Measurements from ENCODE around the gene MICAL3.
A peak's percentile ranks its signal among the peaks of the same experiment; 100 is the strongest.

MICAL3 gene

DNA sequence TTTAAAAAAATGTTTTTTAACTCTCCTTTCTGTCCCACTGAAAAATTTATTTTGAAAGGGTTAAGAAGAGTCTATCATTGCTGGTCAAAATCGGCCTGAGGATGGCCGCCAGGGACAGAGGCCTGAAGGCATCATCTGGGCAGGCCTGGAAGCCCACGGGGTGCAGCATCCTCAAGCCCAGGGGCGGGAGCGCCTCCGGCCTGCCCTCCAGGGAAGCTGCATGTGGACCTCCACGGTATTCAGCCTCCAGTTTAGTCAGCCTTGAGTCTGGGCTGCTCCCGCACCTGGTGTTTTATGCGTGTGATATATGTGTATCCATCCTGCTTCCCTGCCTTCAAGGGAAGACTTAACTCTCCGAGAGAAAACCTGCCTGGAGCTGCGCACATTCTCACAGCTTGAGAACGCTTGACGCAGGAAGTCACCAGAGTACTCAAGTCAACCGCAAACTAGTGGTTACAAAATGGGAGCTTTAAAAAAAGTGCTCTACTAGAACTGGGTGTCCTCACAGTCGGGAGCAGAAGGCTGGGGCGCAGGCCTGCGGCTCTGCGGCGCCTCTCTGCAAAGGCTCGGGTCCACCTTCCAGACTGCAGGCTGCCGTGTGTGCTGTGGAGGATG, 236.5 kb downstream of the MICAL3 start:
- no peak for DNase-seq

DNA sequence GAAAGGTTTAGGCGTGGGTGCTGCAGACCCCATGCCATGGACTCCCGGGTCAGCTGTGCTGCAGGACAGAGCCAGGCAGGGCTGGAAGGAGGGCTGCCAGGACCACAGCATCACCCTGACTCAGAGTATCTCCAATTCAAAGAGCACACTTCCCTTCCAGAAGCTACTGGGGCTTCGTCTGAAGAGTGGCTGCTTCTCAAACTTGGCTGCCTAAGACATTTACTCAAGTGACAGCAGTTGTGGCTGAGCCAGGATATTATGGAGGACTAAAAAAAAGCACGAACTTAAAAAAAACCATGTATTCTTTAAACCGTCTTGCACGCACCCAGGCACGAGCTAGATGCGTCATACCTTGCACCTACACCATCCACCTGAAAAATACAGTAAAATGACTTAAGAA, 237.1 kb downstream of the MICAL3 start:
- DNase-seq = no peak

DNA sequence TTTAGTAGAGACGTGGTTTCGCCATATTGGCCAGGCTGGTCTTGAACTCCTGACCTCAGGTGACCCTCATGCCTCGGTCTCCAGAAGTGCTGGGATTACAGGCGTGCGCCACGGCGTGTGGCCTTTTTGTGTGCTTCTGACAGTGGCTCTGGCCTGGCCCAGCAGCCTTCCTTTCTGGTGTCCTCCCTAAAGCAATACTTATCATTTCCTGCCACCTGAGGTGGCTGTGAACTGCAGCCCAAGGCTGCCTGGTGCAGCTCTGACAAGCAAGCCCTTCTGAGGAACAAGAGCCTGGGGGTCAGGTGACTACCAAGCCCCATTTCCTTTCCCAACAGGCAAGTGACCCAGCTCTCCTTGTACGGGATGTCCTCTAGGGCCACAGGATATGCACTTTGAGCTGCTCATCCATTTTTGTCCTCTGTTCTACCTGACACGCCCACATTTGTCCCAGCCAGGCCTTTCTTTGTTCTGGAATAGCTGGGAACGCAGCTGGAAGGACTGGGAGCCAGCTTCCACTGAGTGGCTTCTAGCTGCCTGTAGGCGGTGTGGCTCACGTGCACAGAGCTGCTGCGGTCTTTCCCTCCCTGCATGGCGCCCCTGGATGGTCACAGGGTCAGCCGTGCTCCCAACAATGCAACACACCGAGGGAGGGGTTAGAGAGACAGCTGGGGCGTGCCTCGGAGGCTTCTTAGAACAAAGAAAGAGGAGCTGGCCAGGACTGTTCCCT, 237.8 kb downstream of the MICAL3 start:
- peak; percentile 60 for DNase-seq

DNA sequence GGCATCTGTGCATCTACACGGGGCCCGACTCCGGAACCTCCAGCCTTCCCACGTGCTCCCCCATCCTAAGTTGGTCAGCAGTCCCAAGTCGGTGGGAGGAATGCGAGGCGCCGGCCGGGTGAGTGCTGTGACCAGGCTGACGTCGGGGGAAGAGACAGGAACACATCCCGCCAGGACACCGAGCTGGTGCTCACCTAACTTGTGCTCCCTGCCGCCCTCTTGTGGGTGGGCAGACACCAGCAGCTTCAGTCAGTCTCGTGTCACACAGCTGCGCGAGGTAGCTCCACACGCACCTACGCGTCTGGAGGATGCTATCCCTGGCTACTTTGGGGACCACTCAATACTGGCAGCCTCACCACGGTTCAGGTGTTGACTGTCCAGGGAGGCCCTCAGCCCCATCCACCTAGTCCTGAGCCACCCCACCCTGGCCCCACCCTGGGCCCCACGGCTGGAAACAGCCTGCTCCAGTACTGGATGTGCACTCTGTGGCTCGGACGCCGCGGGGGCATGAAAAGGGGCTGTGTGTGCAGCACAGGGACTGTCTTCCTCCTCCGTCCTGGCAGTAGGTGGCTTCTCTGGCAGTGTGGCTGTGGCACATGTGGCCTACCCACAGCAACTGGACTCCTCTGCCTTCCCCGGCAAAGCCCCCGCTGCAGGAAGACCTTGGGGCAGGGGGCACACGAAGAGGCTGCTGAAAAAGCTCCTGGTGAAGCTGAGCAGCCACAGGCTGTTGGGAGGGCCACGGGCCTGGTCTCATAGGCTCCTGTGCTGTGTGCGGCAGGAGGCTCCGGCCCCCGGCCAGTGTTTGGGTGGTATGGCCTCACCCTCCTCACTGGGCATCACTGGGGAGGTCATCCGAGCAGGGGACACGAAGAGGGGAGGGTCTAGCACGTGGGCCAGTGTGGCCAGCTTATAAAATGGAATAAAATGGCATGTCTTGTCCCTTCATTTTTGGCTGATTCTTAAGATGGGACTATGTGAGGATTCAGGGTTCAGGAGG, 238.9 kb downstream of the MICAL3 start:
- no peak for DNase-seq

DNA sequence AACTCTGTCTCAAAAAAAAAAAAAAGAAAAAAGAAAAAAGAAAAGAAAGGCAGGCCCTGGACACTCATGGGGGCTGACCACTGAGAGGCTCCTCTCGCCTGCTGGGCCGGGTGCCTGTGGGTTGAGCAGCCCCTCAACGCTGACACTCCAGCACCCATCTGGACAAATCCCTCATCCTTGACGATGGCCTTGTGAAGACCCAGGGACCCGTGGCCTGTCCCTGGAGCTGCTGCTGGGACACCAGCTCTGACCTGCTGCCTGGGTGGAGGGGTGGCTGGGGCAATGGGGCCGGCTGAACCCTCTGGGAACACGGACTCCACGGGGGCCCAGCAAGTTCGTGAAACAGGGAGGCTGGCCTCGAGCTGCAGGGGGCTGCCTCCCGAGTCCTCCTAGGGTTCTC, 239.6 kb downstream of the MICAL3 start:
- no peak for DNase-seq

DNA sequence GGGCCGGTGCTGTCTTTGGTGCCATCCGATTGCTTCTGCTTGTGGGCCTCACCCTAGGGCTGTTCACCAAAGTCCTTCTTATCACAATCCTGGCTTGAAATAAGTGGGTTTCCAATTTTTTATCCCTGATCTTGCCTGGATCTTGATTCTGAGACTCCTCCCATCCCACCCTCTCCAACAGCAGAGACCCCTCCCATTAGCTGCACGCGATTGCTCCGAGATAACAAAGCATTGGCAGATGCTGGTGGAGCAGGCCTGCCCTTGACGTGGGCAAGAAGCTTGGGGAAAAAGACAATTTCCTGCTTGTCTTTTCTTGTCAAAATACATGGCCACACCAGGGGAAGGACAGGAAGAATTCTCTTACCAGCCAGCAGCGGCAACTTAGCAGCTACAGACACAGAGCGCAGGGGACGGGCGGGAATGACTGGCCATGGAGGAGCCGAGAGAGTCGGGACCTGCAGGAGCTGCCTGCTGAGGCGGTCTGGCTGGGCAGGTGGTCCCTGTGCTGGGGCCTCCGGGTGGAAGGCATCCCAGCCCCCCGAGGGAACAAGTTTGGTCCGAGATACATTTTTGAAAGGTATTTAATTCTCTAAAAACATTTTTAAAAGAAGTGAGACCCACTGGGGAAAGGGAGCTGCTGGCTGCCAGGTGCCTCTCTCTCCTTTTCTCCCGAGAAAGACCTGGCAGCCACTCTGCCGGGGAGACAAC, 240.4 kb downstream of the MICAL3 start:
- DNase-seq = no peak

DNA sequence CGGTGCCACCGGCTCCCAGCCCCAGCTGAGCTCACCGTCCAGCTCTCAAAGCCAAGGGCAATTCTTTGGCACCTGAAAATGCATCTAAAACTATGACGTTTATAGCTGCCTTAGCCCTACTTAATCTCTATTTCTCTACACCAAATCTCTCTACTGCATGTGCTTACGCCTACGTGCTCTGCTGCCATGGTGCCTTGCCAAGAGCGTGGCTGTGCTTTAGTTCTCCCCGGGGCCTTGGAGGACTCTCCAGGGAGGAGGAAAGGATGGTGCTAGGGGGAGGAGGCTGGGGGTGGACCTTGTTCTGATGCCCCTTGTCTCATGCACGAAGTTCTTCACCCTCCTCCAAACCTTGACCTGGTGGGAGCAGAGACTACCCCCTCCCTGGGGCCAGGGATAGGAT, 241.0 kb downstream of the MICAL3 start:
- no peak for DNase-seq

DNA sequence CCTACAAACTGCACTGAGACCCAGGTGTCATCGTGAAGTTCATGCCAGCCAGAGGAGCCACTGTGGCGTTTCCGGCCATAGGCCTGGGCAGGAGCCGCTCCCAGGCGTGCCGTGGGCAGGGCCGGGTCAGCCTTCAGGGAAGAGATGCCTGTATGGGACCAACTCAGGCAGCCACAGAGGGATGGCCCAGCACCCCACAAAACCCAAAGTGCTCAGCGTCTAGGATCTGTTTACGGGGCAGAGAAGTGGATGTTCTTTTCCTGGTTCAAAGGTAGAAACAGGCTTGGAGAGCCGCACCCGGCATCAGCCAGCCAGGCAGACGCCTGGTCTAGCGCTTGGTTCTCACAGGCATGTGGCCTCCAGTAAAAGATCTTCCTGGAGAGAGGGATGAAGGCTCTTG, 241.7 kb downstream of the MICAL3 start:
- DNase-seq = no peak

DNA sequence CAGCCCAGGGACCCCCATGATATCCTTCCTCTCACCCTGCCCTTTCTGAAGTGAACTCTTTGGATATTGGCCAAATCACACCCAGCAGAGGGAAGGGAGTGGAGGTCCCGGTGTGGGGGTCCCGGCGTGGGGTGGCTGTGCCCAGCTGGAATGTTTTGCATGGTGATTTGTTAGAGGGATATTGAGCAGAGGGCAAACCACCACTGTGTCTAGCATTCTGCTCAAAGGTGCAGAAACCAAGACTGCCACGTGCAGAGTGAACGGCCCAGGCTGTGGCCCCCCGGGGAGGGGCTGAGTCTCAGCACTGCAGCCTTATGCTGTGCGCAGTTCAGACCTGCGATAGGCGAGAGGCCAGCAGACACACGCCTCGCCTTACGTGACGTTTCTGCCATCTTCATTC, 242.2 kb downstream of the MICAL3 start:
- no peak for DNase-seq

DNA sequence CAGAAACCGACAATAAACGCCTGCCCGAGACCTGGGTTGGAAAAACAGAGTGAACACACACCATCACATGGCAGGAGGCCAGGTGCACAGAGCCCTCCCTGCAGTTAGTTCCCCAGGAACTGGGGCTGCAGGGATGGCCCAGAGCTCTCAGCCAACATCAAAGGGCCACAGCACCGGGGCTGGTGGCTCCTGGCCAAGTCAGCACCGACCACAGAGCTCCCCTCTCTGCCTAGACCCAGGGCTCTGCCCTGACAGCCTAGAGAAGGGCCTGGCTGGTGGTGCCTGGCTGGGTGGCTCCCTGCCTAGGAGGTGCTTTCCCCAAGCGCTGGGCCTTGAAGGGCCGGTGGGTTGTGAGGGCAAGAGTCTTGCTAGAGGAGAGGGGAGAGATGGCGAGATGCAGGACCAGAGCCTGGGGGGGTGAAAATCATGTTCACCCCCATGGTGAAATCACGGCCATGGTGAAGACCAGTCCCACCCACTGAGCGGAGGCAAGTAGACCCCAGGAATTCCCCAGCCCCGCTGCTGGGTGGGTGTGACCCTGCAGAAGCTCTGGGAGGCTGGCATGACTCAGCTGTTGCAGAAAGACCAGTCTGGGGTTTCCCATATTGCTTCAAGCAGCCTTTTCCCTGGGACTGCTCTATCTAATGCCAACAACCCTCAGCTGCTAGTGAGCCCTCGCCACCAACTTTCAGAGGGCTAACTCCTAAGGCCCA, 242.9 kb downstream of the MICAL3 start:
- no peak for DNase-seq

DNA sequence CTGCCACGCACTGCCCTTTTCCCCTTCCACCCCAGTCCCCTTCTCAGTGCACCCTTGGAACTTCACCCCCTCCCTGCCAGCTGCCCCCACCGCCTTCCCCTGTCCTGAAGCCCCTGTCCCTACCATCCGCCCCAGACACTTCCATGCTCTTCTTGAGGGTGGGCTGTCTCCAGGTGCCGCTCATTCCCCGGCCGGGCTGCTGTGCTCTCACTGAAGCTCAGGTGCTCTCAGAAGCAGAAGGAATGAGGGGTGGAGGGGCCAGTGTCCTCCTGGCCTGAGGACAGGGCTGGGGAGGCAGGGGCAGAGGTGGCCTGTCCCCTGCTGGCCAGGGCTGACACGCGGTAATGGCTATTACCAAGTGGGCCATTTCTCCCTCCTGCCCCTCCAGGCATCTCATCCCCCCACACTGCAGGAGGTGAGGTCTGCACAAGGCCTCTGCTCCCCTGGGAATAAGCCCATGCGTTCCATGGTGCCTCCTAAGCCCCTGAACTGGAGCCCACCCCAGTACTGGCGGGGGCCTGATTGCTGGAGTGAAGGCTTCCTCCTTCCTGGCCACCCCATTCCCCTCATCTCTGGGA, 243.5 kb downstream of the MICAL3 start:
- no peak for DNase-seq

DNA sequence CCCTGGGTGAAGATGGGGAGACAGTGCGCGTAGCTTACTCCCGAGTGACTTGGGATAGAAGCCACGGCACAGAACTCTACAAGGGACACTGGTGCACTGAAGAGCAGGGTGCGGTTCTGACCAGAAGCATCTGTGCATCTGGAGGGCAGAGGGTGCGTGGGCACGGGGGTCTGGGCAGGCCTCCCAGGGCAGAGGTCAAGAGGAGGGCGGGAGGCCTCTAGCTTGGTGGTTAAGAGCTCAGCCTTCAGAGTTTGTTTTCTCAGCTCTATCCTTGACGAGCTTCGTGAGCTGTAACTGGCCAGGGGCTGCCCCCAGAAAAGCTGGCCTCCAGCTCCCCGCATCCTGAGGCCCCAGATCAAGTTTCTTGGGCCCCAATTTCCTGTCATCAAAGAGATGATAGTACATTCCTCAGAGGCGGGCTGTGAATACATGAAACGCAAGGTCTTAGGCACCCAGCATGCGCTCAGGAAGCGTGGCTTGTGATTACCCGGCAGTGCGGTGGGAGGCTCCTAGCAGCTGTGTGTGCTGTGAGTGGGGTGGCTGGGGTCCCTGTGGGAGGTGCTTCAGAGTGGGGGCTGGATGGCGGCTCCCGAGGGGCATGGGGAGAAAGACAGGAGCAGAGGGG, 244.1 kb downstream of the MICAL3 start:
- DNase-seq = no peak

DNA sequence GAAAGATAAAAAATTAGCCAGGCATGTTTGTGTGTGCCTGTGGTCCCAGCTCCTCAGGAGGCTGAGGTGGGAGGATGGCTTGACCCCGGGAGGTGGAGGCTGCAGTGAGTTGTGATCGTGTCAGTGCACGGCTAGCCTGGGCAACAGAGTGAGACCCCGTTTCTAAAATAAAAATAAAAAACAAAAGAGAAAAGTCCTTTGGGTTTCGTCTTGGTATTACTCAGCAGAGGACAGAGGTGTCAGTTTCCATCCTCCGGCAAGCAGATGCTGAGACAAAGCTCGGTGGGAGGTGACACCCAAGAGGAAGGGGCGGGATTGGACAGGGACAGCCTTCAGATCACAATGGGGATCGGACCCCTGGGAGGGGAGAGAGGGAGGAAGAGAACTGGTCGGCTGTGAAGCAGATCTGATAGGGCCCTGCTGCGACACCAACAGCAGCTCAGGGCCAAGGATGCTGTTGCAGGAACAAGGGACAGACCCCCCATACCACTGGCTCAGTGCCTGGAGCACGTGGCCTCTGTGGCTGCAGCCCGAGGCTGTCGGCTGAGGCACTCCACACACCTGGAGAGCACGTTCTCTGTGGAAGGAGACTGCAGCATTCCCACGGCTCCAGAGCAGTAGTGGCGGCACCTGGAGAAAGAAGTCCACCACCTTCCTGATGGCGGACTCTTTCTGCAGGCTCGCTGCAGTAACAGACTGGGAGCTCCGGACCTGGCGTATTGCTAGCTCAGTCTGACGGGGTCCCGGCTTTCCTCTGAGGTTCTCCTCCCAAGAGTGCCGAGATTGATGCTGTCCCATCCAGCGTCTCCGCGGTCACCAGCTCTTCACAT, 244.9 kb downstream of the MICAL3 start:
- no peak for DNase-seq

DNA sequence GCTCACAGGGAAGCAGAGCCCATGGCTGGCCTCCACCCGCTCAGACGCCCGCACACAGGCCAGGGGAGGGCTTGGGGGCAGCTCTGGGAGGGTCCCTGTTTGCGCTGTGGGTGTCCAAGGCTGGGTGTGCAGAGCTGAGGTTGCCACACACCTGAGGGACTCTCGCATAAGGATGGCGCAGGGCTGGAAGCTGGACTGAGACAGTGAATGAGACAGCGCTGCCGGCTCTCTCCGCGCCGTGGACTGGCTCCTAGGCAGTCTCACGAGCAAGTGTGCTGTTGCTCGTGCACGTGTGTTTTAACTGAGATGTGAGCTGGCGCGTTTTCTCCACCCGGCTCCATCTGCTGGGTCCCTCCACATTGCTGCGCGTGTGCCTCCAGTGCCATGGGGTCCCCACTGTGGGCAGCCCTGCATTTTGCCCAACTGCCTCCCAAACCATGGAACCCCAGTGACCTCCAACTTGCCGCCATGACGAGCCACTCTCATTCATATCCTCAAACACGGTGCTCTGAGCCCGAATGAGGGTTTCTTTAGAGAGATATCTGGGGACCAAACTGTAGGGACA, 245.9 kb downstream of the MICAL3 start:
- no peak for DNase-seq

DNA sequence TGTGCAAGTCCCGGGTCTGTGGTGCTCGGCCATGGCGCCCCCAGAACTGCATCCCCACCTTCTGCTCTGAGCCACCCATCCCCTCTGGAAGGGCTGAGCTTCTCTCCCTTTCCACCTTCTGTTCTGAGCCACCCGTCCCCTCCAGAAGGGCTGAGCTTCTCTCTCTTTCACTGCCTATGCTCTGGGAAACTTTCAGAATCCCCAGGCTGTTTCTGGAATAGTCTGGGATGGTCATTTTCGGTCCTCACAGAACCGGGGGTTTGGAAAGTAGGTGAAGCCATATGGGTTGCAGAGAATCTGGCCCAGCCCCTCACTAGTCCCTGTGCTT, 246.7 kb downstream of the MICAL3 start:
- no peak for DNase-seq

DNA sequence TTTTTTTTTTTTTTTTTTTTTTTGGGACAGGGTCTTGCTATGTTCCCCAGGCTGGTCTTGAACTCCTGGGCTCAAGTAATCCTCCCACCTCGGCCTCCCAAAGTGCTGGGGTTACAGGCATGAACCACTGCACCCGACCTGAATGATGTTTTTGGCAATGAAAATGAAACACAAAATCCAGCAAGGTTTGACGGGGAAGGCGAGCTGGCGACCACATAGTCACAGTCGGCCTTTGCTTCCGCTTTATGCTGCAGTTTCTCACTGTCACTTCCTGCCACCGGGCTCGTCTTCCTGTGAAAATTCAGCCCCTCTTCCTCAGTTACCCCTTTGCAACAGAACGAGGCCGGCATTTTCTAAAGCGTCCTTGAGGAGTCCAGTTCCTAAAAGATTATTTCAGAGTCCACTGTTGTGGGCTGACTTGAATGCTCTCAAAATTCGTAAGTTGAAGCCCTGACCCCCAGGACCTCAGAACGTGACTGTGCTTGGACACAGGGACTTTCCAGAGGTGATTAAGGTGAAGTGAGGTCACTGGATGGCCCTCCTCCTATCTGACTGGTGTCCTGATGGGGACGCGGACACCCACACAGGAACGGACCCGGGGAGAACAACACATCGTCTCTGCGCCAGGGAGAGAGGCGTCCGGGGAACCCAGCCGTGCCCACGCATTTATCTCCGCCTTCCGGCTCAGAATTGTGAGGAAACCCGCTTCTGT, 247.2 kb downstream of the MICAL3 start:
- no peak for DNase-seq

DNA sequence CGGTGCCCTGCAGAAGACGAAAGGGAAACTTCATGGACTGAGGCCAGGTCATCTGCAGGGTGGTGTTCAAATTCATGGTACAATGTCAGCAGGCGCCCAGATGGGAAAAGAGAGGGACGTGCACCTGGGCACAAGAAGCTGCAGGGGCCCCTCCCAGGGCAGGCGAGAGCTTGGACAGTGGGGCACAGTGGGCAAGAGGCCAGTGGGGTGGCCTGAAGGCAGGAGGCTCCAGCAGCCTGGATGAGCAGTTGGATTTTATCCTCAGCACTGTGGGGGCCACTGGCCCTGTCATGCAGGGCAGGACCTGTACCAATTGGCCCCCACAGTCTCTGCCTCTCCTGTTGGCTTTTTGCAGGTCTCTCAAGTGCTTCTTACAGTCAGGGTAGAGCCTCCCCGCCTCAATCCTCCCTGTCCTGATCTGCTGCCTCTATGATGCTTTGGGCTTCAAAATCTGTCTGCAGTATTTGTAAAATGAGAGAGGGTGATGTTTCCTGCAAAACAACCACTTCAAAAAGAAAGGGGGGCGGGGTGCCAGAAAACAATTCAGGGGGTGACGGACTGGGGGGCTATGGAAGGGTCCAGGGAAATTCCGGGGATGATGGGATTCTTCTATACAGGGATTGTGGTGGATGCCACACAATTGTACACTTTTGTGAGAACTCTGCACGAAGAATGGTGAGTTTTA, 248.4 kb downstream of the MICAL3 start:
- no peak for DNase-seq

DNA sequence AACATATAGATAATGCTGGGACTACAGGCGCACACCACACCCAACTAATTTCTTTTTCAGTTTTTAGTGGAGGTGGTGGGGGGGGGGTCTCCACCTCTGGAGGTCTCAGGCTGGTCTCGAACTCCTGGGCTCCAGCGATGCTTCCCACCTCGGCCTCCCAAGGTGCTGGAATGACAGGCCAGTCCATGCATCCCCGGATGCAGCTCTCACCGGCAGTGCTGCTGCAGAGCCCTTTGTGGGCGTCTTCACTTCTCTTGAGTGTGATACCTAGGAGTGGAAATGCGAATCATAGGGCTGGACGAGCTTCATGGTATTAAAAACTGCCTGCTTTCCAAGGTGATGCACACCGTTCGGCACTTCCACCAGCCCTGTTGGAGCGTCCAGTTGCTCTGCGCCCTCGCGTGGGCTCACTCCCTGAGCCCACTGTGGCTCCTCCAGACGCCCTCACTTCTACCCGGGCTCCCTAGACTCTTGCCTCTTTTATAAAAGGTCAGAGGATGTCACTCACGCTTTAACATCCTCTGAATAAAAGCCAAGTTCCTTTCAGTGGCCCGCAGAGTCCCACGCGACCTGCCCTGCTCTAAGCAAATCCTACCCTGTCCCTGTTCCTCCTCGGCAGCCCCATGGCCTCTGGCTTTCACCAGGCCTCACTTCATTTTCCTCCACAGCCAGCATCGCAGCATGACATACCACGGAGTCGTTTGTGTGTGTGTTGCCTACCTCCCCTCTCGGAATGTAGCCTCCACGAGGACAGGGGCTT, 249.3 kb downstream of the MICAL3 start:
- DNase-seq = no peak
